ENCODE data around the gene IL20RB. TPM values are rescaled to one million over a fixed set of nuclear protein-coding genes. Genes with fewer than 3 reads are reported as not detected.

Gene IL20RB
- total and polyA plus RNA-seq, 4 donors = 0.14 to 1.3 (median 0.33) TPM

DNA sequence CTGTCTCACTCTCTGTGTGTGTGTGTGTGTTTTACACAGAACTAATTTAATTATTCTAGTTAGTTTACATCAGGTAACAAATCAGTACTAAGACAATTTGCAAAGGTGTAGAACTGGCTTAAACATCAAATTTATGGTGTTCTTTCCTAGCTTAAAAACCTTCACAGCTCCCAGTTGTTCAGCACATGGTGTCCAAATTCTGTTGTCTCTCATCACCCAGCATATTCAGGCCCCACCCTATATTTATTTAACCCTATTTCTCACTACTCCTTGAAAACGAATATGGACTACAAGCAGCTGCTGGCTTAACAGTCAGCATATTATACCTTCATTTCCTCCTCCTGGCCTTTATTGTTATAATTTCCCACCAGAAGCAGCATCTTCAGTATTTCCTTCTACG is 1.2 kb downstream of the IL20RB start:
- no peak for DNase-seq (ENCODE audit: low spot score)
- no peaks in the 10 kb centered on the region for H3K36me3 ChIP-seq (ENCODE audit: control insufficient read depth in 4 of 4, insufficient read depth in 3 of 4, low read depth in 1 of 4, low read length in 3 of 4)
- no peaks in the 10 kb centered on the region for H3K27me3 ChIP-seq (ENCODE audit: control insufficient read depth in 4 of 4, insufficient read depth in 4 of 4, low read length in 3 of 4)
- WGBS = 63% methylated on average over 2 of the region's 2 CpGs
- no peak overlapping the region for H3K4me3 ChIP-seq (ENCODE audit: low read depth in 1 of 3, low read length in 3 of 3)
- no peak overlapping the region for H3K9ac ChIP-seq (ENCODE audit: low read depth in 1 of 2, low read length in 2 of 2)
- no peak overlapping the region for H3K27ac ChIP-seq (ENCODE audit: low read depth in 1 of 2, low read length in 2 of 2)
- TF ChIP-seq, protein P1, sequence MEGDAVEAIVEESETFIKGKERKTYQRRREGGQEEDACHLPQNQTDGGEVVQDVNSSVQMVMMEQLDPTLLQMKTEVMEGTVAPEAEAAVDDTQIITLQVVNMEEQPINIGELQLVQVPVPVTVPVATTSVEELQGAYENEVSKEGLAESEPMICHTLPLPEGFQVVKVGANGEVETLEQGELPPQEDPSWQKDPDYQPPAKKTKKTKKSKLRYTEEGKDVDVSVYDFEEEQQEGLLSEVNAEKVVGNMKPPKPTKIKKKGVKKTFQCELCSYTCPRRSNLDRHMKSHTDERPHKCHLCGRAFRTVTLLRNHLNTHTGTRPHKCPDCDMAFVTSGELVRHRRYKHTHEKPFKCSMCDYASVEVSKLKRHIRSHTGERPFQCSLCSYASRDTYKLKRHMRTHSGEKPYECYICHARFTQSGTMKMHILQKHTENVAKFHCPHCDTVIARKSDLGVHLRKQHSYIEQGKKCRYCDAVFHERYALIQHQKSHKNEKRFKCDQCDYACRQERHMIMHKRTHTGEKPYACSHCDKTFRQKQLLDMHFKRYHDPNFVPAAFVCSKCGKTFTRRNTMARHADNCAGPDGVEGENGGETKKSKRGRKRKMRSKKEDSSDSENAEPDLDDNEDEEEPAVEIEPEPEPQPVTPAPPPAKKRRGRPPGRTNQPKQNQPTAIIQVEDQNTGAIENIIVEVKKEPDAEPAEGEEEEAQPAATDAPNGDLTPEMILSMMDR (IDR thresholded peaks at IDR 0.05; ENCODE audit: low read depth, low read length, missing input control) = no peak
- TF ChIP-seq YY1 (IDR thresholded peaks at IDR 0.05) = no peak
- no peak for TF ChIP-seq MAX (IDR thresholded peaks at IDR 0.05)
- no peak for TF ChIP-seq GABPA (IDR thresholded peaks at IDR 0.05 in 1 of 2, conservative IDR thresholded peaks at IDR 0.05 in 1 of 2)
- TF ChIP-seq NR2F2 (IDR thresholded peaks at IDR 0.05) = no peak
- no peak for TF ChIP-seq HNF4A (conservative IDR thresholded peaks at IDR 0.05)
- TF ChIP-seq HNF4G (IDR thresholded peaks at IDR 0.05) = no peak
- TF ChIP-seq FOXA1 (IDR thresholded peaks at IDR 0.05) = no peak
- TF ChIP-seq TAF1 (conservative IDR thresholded peaks at IDR 0.05) = no peak
- TF ChIP-seq, protein P2, sequence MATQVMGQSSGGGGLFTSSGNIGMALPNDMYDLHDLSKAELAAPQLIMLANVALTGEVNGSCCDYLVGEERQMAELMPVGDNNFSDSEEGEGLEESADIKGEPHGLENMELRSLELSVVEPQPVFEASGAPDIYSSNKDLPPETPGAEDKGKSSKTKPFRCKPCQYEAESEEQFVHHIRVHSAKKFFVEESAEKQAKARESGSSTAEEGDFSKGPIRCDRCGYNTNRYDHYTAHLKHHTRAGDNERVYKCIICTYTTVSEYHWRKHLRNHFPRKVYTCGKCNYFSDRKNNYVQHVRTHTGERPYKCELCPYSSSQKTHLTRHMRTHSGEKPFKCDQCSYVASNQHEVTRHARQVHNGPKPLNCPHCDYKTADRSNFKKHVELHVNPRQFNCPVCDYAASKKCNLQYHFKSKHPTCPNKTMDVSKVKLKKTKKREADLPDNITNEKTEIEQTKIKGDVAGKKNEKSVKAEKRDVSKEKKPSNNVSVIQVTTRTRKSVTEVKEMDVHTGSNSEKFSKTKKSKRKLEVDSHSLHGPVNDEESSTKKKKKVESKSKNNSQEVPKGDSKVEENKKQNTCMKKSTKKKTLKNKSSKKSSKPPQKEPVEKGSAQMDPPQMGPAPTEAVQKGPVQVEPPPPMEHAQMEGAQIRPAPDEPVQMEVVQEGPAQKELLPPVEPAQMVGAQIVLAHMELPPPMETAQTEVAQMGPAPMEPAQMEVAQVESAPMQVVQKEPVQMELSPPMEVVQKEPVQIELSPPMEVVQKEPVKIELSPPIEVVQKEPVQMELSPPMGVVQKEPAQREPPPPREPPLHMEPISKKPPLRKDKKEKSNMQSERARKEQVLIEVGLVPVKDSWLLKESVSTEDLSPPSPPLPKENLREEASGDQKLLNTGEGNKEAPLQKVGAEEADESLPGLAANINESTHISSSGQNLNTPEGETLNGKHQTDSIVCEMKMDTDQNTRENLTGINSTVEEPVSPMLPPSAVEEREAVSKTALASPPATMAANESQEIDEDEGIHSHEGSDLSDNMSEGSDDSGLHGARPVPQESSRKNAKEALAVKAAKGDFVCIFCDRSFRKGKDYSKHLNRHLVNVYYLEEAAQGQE (IDR thresholded peaks at IDR 0.05) = no peak
- no peak for TF ChIP-seq RXRA (IDR thresholded peaks at IDR 0.05)
- no peak for TF ChIP-seq EGR1 (IDR thresholded peaks at IDR 0.05; ENCODE audit: low read depth in 2 of 2)
- TF ChIP-seq, protein P3, sequence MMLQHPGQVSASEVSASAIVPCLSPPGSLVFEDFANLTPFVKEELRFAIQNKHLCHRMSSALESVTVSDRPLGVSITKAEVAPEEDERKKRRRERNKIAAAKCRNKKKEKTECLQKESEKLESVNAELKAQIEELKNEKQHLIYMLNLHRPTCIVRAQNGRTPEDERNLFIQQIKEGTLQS (IDR thresholded peaks at IDR 0.05) = no peak
- no peaks in the 10 kb centered on the region for H3K9me3 ChIP-seq (ENCODE audit: control insufficient read depth in 4 of 4, low read length in 3 of 4)
- peaks cover 0 to 13% (median 5%) of the 10 kb centered on the region in 4 donors for H3K4me1 ChIP-seq (ENCODE audit: control insufficient read depth in 4 of 4, insufficient read depth in 4 of 4, low read length in 3 of 4)

DNA sequence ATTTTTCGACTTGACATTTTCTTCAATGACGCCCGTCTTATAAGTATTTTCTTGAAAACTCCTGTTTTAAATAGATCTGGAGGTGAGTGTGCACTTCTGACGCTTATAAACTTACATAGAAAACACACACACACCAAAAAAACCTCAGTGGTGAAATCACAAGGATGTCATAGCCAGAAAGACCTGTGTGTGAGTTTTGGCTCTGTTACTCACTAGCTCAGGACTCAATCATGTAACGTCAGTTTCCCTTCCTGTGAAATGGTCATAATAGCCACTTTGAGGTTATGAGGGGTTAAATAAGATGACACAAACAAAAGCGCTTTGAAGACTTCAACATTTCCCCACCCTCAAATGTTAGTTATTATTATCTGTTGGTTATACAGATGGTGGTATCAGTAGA is 1.8 kb downstream of the IL20RB start:
- TF ChIP-seq, protein P2 (IDR thresholded peaks at IDR 0.05) = no peak
- no peak for TF ChIP-seq RAD21 (IDR thresholded peaks at IDR 0.05)
- no peak for TF ChIP-seq NR2F2 (IDR thresholded peaks at IDR 0.05)
- no peak for TF ChIP-seq MAX (IDR thresholded peaks at IDR 0.05)
- TF ChIP-seq GABPA (IDR thresholded peaks at IDR 0.05 in 1 of 2, conservative IDR thresholded peaks at IDR 0.05 in 1 of 2) = no peak
- TF ChIP-seq HNF4G (IDR thresholded peaks at IDR 0.05) = no peak
- H3K27me3 ChIP-seq (ENCODE audit: control insufficient read depth in 4 of 4, insufficient read depth in 4 of 4, low read length in 3 of 4) = no peaks in the 10 kb centered on the region
- H3K9me3 ChIP-seq (ENCODE audit: control insufficient read depth in 4 of 4, low read length in 3 of 4) = no peaks in the 10 kb centered on the region
- H3K4me1 ChIP-seq (ENCODE audit: control insufficient read depth in 4 of 4, insufficient read depth in 4 of 4, low read length in 3 of 4) = peaks cover 0 to 12% (median 5%) of the 10 kb centered on the region in 4 donors
- whole genome bisulfite sequencing = 96% methylated on average over 6 of the region's 6 CpGs
- H3K36me3 ChIP-seq (ENCODE audit: control insufficient read depth in 4 of 4, insufficient read depth in 3 of 4, low read depth in 1 of 4, low read length in 3 of 4) = no peaks in the 10 kb centered on the region
- H3K27ac ChIP-seq (ENCODE audit: low read depth in 1 of 2, low read length in 2 of 2) = no peak overlapping the region
- no peak for DNase-seq (ENCODE audit: low spot score)
- no peak overlapping the region for H3K9ac ChIP-seq (ENCODE audit: low read depth in 1 of 2, low read length in 2 of 2)
- no peak overlapping the region for H3K4me3 ChIP-seq (ENCODE audit: low read depth in 1 of 3, low read length in 3 of 3)
